VCaP (cell line): ENCODE results near the gene ZNF511.
A peak's percentile ranks its signal among the peaks of the same experiment; 100 is the strongest.

ENCODE experiments used
- H3K27ac ChIP-seq: fragments of 450-650 bp; 2 replicates; pipeline ENCODE4 v1.5.1; 2017
- CTCF ChIP-seq: fragments of 450-650 bp; conservative IDR thresholded peaks from 2 replicates; pipeline ENCODE4 v1.5.1; 2017; ENCODE audit warnings: mild to moderate bottlenecking, moderate library complexity

The ZNF511 gene

DNA sequence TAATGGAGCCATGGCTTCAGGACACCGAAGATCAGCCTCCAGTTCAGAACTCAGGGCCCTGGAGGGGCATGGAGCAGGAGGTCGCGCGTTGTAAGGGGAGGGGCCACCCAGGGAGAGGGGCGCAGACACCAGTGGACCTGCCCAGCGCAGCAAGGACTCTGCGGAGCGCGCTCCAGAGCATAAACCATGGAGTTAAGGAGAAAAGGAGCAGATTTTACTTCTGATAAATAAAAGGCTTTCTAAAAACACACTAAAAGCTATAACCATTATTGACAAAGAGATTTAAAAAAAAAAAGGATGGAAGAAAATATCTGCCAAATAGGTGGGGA, 17.5 kb downstream of the ZNF511 start:
- TF ChIP-seq CTCF, result no peak
- peak overlapping the region; percentile 77 for H3K27ac ChIP-seq

DNA sequence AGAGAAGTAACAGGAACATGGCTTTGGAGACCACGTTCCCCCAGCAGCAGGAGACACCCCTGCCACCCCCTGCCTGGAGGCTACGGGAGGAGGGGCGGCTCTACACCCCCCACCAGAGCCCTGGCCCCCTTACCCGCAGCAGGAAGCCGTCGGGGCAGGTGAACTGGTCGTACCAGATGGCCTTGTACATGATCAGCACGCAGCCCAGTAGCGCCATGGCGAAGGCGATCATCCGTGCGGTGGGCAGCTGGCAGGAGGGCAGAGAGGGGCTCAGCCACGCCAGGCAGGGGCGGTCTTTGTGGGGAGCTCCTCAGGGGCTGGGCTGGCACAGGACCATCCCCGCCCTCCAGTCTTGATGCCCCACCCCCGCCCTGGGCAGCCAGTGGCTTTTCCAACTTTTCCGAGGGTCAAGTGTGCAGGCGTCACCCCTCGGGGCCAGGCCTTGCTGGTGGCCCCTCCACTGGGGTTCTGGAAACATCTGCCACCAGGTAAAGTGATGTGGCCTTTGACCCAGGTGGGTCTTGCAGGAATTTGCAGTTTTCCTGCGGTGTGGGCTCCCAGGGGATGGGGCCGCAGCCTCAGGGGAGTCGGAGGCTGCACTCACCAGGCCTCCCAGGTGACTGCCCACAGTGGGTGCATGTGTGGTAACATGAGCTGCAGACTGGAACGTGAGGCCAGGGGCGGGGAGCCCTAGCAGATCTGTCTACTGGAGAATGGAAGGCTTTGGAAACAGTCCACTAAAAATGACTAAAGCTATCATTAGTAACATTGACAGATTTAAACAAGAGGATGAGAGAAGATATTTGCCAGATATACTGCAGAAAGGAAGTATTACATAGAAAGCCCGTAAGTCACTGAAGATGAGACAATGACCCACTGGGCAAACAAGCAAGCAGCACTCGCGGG, 18.3 kb downstream of the ZNF511 start:
- no peak for TF ChIP-seq CTCF
- no peak overlapping the region for H3K27ac ChIP-seq

GRCh38 chr10:133327651-133328357, 19.1 kb downstream of the ZNF511 start:
- H3K27ac ChIP-seq, result no peak overlapping the region
- no peak for TF ChIP-seq CTCF

DNA sequence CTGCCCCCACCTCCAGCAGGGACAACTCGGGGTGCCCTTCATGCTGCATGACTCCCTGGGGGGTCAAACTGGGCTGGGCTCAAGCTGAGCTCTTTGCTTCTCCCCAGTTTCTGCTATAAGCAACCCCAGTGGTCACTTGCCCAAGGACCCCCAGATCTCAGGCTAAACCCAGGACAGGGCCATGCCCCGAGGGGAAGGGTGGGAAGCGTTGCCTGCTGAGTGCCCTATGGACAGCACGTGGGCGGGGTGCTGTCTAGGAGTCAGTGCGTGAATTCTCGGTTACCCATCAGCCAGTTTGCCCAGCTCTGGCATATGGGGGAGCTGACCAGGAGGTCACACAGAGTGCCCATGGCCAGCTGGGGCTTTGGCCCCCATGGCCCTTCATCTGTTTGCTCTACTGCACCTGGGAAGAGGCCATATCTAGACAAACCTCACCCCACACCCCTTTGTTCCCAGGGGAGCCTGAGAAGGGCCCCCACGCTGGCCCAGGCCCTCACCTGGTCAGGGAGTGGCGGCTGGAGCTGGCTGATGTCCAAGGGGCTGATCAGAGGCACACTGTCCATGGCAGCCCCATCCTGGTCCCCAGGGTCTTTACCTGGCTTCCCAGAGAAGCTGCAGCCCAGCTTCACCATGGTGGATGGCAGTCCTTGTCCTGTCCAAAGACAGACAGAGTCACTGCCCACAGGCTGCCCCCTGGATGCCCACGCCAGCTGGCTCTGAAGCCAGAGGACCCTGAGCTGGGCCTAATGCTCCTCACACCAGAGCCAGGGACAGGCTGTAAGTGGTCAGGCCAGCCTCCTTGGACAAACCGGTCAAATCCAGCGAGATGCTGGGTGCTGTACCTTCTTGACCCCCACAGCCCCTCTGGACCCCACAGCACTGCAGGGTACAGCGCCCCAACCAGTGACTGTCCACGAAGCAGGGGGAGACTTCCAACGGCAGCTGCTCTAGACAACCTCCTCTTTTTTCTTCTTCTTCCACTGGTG, 19.9 kb downstream of the ZNF511 start:
- no peak for TF ChIP-seq CTCF
- H3K27ac ChIP-seq, result no peak overlapping the region

DNA sequence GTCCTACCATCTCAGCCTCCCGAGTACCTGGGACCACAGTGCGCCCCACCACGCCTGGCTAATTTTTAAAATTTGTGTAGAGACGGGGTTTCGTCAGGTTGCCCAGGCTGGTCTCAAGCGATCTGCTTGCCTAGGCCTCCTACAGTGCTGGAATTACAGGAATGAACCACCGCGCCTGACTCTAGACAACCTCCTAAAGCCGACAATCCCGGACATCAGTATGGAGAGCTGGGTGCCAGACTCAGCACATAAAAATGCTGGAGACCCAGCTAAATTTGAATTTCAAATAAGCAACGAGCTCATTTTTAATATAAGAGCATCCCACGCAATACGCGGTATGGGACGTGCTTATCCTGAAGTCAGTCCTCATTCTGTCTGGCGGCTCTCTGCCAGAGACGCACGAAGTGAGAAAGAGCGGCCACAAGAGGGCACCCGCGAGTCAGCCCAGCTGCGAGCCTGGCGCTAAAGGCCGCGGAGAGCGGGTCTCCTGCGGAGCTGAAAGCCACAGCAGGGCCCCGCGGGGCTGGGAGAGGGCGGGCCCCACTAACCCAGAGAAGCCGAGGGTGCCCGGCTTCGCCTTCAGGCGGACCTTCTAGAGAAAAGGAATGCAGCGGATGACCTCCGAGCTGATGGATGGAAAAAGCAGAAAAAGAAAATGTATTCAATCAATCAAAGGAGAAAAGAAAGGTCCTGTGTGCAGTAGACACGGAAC, 20.9 kb downstream of the ZNF511 start:
- peak; percentile 92 for TF ChIP-seq CTCF
- H3K27ac ChIP-seq, result no peak overlapping the region

DNA sequence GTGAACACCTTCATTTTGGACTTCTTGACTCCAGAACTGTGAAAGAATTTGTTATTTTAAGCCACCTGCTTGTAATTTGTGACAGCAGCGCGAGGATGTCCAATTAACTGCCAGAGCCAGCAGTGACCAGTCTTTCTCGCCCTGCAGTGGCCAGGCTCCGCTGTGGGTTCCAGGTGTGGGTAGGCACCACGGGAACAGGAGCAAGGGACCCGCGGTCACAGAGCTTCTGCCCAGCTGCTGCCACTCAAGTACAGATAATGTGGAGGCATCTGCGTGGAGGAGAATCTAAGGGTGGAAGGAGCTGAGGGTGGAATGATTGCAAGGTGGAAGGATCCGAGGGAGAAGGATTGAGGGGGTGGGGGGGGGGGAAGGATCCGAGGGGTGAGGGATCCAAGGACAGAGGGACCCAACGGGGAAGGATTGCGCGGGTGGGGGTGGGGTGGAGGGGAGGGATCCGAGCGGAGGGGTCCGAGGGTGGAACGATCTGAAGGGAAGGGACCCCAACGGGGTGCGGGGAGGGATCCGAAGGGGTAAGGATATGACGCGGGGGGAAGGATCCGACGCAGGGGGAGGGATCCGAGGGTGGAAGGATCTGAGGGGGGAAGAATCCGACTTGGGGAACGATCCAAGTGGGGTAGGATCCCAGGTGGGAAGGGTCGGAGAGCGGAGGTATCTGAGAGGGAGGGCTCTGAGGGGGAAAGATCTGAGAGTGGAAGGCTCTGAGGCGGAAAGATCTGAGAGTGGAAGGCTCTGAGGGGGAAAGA, 24.4 kb downstream of the ZNF511 start:
- no peak for TF ChIP-seq CTCF

More for the DNA sequence above, 24.4 kb downstream of the ZNF511 start:
- no peak overlapping the region for H3K27ac ChIP-seq
